H9 (cell line): ENCODE measurements around the gene HMCN1. TPM values are rescaled to one million over a fixed set of nuclear protein-coding genes. Genes with fewer than 3 reads are reported as not detected.

Source experiments
- DNase-seq: peaks from one replicate; pipeline ENCODE4 v3.0.0-alpha.2; 2017
- H2AFZ ChIP-seq: one replicate; pipeline ENCODE4 v1.6.1; 2013; ENCODE audit warnings: mild to moderate bottlenecking, low read length, control low read depth, moderate library complexity
- H2AK5ac ChIP-seq: 2 replicates; pipeline ENCODE4 v1.6.1; 2013; ENCODE audit warnings: low read length, control low read depth, mixed read lengths; ENCODE audit not compliant: insufficient read length
- H2BK120ac ChIP-seq: one replicate; pipeline ENCODE4 v1.6.1; 2013; ENCODE audit warnings: low read depth, mild to moderate bottlenecking, low read length, control low read depth, inconsistent platforms; ENCODE audit not compliant: poor library complexity, severe bottlenecking
- H2BK12ac ChIP-seq: 2 replicates; pipeline ENCODE4 v1.6.1; 2013; ENCODE audit warnings: low read length, control low read depth, mixed read lengths, low read depth; ENCODE audit not compliant: insufficient read length
- H2BK15ac ChIP-seq: 2 replicates; pipeline ENCODE4 v1.6.1; 2013; ENCODE audit warnings: low read depth, low read length, control low read depth
- H2BK20ac ChIP-seq: one replicate; pipeline ENCODE4 v1.6.1; 2013; ENCODE audit warnings: low read depth, mild to moderate bottlenecking, low read length, control low read depth, inconsistent platforms; ENCODE audit not compliant: poor library complexity, severe bottlenecking
- H2BK5ac ChIP-seq: 2 replicates; pipeline ENCODE4 v1.6.1; 2013; ENCODE audit warnings: low read length, control low read depth, mixed read lengths; ENCODE audit not compliant: insufficient read length
- H3K14ac ChIP-seq: 2 replicates; pipeline ENCODE4 v1.6.1; 2013; ENCODE audit warnings: low read length, control low read depth; ENCODE audit not compliant: insufficient read depth
- H3K18ac ChIP-seq: 2 replicates; pipeline ENCODE4 v1.6.1; 2013; ENCODE audit warnings: low read depth, mild to moderate bottlenecking, mixed read lengths, low read length, control low read depth; ENCODE audit not compliant: insufficient read length
- H3K23ac ChIP-seq: 2 replicates; pipeline ENCODE4 v1.6.1; 2013; ENCODE audit warnings: low read length, control low read depth, mixed read lengths, low read depth; ENCODE audit not compliant: insufficient read length
- H3K23me2 ChIP-seq: 2 replicates; pipeline ENCODE4 v1.6.1; 2013; ENCODE audit warnings: low read depth, mild to moderate bottlenecking, mixed read lengths, low read length, control low read depth; ENCODE audit not compliant: insufficient read length, poor library complexity, severe bottlenecking
- H3K27ac ChIP-seq: 2 replicates; pipeline ENCODE4 v1.5.1; 2013; ENCODE audit warnings: low read length, control low read depth, mixed read lengths, low read depth; ENCODE audit not compliant: insufficient read length
- H3K27me3 ChIP-seq: 2 replicates; pipeline ENCODE4 v1.6.1; 2013; ENCODE audit warnings: low read length, control low read depth, inconsistent platforms; ENCODE audit not compliant: insufficient read depth
- H3K4ac ChIP-seq: 2 replicates; pipeline ENCODE4 v1.6.1; 2013; ENCODE audit warnings: low read depth, mild to moderate bottlenecking, control low read depth, inconsistent platforms, low read length, moderate library complexity
- H3K4me1 ChIP-seq: 2 replicates; pipeline ENCODE4 v1.6.1; 2013; ENCODE audit warnings: low read length, control low read depth, inconsistent platforms; ENCODE audit not compliant: insufficient read depth
- H3K4me2 ChIP-seq: 2 replicates; pipeline ENCODE4 v1.6.1; 2013; ENCODE audit warnings: low read length, control low read depth, mixed read lengths; ENCODE audit not compliant: insufficient read length, insufficient read depth
- H3K56ac ChIP-seq: 2 replicates; pipeline ENCODE4 v1.6.1; 2013; ENCODE audit warnings: low read depth, mild to moderate bottlenecking, mixed read lengths, low read length, control low read depth; ENCODE audit not compliant: insufficient read length
- H3K79me1 ChIP-seq: 2 replicates; pipeline ENCODE4 v1.6.1; 2013; ENCODE audit warnings: low read depth, mild to moderate bottlenecking, moderate library complexity, low read length, control low read depth, inconsistent platforms; ENCODE audit not compliant: insufficient read depth, poor library complexity, severe bottlenecking
- H3K79me2 ChIP-seq: 2 replicates; pipeline ENCODE4 v1.6.1; 2013; ENCODE audit warnings: low read length, control low read depth, inconsistent platforms; ENCODE audit not compliant: insufficient read depth
- H3K9ac ChIP-seq: 2 replicates; pipeline ENCODE4 v1.6.1; 2013; ENCODE audit warnings: low read length, control low read depth, mixed read lengths; ENCODE audit not compliant: insufficient read length; ENCODE audit errors: extremely low read depth
- H3K9me3 ChIP-seq: one replicate; pipeline ENCODE4 v1.6.1; 2013; ENCODE audit warnings: low read depth, low read length, inconsistent platforms; ENCODE audit not compliant: control insufficient read depth
- H3T11ph ChIP-seq: one replicate; pipeline ENCODE4 v1.6.1; 2013; ENCODE audit warnings: mild to moderate bottlenecking, low read length, control low read depth, inconsistent platforms
- H4K20me1 ChIP-seq: one replicate; pipeline ENCODE4 v1.6.1; 2013; ENCODE audit not compliant: control insufficient read depth, insufficient read length, insufficient read depth
- H4K5ac ChIP-seq: 2 replicates; pipeline ENCODE4 v1.6.1; 2013; ENCODE audit warnings: low read depth, mild to moderate bottlenecking, mixed read lengths, low read length, control low read depth; ENCODE audit not compliant: insufficient read length
- H4K8ac ChIP-seq: replicated peaks from 2 replicates; pipeline ENCODE4 v1.6.1; 2013; ENCODE audit warnings: low read length, control low read depth, mixed read lengths, low read depth; ENCODE audit not compliant: insufficient read length
- H4K91ac ChIP-seq: 2 replicates; pipeline ENCODE4 v1.6.1; 2013; ENCODE audit warnings: low read depth, mild to moderate bottlenecking, moderate library complexity, mixed read lengths, low read length, control low read depth; ENCODE audit not compliant: insufficient read length
- H3K27ac Mint-ChIP-seq, 3 experiments: 2 replicates in 2 of 3; 3 replicates in 1 of 3; pipeline ENCODE4 v1.8.0; 2020 to 2021; ENCODE audit warnings: mixed read lengths in 3 of 3, mild to moderate bottlenecking in 1 of 3, moderate library complexity in 1 of 3
- H3K27me3 Mint-ChIP-seq: 2 replicates; pipeline ENCODE4 v1.8.0; 2021; ENCODE audit warnings: low read depth, mild to moderate bottlenecking, moderate library complexity, mixed read lengths
- H3K36me3 Mint-ChIP-seq, 3 experiments: 2 replicates in 2 of 3; 3 replicates in 1 of 3; pipeline ENCODE4 v1.8.0; 2020 to 2021; ENCODE audit warnings: low read depth in 3 of 3, mixed read lengths in 3 of 3; ENCODE audit not compliant: insufficient read depth in 1 of 3
- H3K4me1 Mint-ChIP-seq, 2 experiments: 2 replicates each; pipeline ENCODE4 v1.8.0; 2020; ENCODE audit warnings: mixed read lengths in 2 of 2
- H3K4me3 Mint-ChIP-seq, 2 experiments: 2 replicates in 1 of 2; 3 replicates in 1 of 2; pipeline ENCODE4 v1.8.0; 2020 to 2021; ENCODE audit warnings: mild to moderate bottlenecking in 2 of 2, mixed read lengths in 2 of 2, moderate library complexity in 1 of 2
- H3K9me3 Mint-ChIP-seq, 2 experiments: 2 replicates in 1 of 2; 3 replicates in 1 of 2; pipeline ENCODE4 v1.8.0; 2020; ENCODE audit warnings: mild to moderate bottlenecking in 2 of 2, mixed read lengths in 2 of 2, moderate library complexity in 1 of 2
- CTCF ChIP-seq: fragments of 200-600 bp; sonication (generic); conservative IDR thresholded peaks from 3 replicates; pipeline ENCODE4 v1.8.0; 2021; ENCODE audit warnings: antibody characterized with exemption, mild to moderate bottlenecking
- WGBS: extraction: QIAGEN DNeasy Blood & Tissue Kit; methylation state at CpG from one replicate; pipeline ENCODE4 v1.1.7; 2013; ENCODE audit warnings: missing lambda C conversion rate, low lambda C conversion rate, mixed read lengths; ENCODE audit not compliant: insufficient read length; ENCODE audit errors: extremely low coverage; 5-methylcytosine and 5-hydroxymethylcytosine counted together
- total RNA-seq: library from RNA; stranded (reverse); gene quantifications from 2 replicates; pipeline ENCODE4 v1.2.1, GENCODE V29; 2021

HMCN1 gene
- total RNA-seq, 1 experiment from 2014 or later = 3.3 TPM

- Histone ChIP-seq H2BK5ac (no peak overlapping the region), H2AFZ (no peak overlapping the region), H3K14ac (no peak overlapping the region), H3K9me3 (no peaks in the 10 kb centered on the region), H2BK15ac (no peak overlapping the region), H4K91ac (no peak overlapping the region), H2BK12ac (no peak overlapping the region), H4K20me1 (no peaks in the 10 kb centered on the region), H3K56ac (no peak overlapping the region), H3K9ac (no peak overlapping the region), H3K27ac (no peak overlapping the region), H3K23me2 (no peaks in the 10 kb centered on the region), H3K4ac (no peak overlapping the region), H2BK20ac (no peak overlapping the region), H3K27me3 (no peaks in the 10 kb centered on the region), H3K79me2 (no peaks in the 10 kb centered on the region), H3T11ph (no peak overlapping the region), H3K4me2 (no peak overlapping the region), H2BK120ac (no peak overlapping the region), H3K4me1 (no peaks in the 10 kb centered on the region), H3K18ac (no peak overlapping the region), H2AK5ac (no peak overlapping the region), H3K23ac (no peak overlapping the region), H3K79me1 (no peaks in the 10 kb centered on the region), H4K5ac (no peak overlapping the region), H4K8ac (no peak overlapping the region)
- Mint-ChIP-seq H3K27me3 (no peaks in the 10 kb centered on the region), H3K36me3 (peaks cover 0 to 3% (median 1%) of the 10 kb centered on the region in 3 experiments; a peak in 3 of 7 replicates), H3K9me3 (peaks cover 0 to 3% of the 10 kb centered on the region in 2 experiments; a peak in 1 of 5 replicates), H3K4me1 (peaks cover 0 to 4% of the 10 kb centered on the region in 2 experiments; a peak in 1 of 4 replicates), H3K4me3 (no peak overlapping the region), H3K27ac (no peak overlapping the region)
- no CpG with 5 or more reads among the region's 1 CpG for WGBS
- no peak for TF ChIP-seq CTCF
- no peak for DNase-seq
These were observed 151.9 kb downstream of the HMCN1 start for GRCh38 chr1:185886046-185886445.
